Hepatocyte (in vitro differentiated cells): ENCODE results near the gene NPAS3.

Experiments
- CTCF ChIP-seq: fragments of 200-600 bp; sonication (generic); IDR thresholded peaks from 2 replicates; pipeline ENCODE4 v1.5.1; 2016; ENCODE audit warnings: antibody characterized with exemption, mild to moderate bottlenecking; ENCODE audit not compliant: poor library complexity
- EZH2phosphoT487 ChIP-seq: fragments of 200-600 bp; sonication (generic); IDR thresholded peaks from one replicate; pipeline ENCODE4 v1.6.1; 2018; ENCODE audit warnings: antibody characterized with exemption, mild to moderate bottlenecking, low read depth, moderate library complexity; ENCODE audit not compliant: unreplicated experiment, severe bottlenecking

- no peak for TF ChIP-seq CTCF
- no peak for TF ChIP-seq EZH2phosphoT487
These were observed 131.8 kb downstream of the NPAS3 start for GRCh38 chr14:33070475-33070874.
